ENCODE results near the gene LAMTOR2. TPM values are rescaled to one million over a fixed set of nuclear protein-coding genes. Genes with fewer than 3 reads are reported as not detected.

Gene LAMTOR2
- total RNA-seq, 2 donors from 2014 or later, result 48.9 to 54.4 TPM

DNA sequence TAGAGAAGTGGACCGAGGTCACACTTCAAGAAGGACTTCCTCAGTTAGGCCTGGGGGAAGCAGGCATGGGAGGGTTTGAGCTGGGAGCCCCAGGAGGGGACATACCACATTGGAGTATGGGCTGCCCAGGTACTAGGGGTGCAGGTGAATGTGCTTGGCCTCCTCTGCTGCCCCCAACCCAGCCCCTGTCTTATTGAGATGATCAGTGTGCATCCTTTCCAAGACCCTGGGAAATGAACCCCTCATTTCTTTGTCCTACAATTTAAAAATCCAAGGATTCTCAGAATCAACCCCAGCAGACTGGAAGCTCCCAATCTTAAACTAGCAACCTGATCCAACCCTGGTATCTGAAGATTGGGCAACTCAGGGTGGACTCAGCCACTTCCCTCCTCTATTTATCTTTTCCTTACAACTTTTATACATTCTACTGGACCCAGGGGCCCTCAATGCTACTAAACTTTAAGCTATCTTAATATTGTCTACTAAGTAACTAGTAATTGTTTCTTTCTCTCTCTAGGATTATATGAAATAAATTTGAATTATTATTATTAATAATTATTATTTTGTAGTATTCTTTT lies 18.6 kb downstream of the LAMTOR2 start:
- ATAC-seq, result no peak
- intact Hi-C loops (cut with DNase I), result no loop called here
- no peak for DNase-seq

DNA sequence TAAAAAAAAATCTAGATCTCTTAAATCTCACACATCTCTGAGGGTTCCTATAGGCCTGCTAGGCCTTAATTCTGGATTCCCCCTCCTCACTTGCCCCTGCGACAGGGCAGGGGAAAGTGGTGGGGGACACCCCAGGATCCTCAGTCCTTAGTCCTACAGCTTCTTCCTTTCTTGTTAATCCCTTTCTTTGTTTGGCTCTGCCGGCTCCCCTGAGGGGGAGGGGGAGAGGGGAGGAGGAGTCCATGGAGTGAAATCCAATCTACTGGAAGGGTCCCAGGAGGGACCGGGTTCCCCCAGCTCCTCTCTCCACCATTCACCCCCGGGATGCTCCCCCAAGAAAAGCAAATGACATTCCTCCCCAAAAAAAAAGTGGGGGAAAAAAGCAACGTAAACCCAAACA lies 19.2 kb downstream of the LAMTOR2 start:
- ATAC-seq (no peak), DNase-seq (no peak)
- intact Hi-C loops (cut with DNase I), result no loop called here

DNA sequence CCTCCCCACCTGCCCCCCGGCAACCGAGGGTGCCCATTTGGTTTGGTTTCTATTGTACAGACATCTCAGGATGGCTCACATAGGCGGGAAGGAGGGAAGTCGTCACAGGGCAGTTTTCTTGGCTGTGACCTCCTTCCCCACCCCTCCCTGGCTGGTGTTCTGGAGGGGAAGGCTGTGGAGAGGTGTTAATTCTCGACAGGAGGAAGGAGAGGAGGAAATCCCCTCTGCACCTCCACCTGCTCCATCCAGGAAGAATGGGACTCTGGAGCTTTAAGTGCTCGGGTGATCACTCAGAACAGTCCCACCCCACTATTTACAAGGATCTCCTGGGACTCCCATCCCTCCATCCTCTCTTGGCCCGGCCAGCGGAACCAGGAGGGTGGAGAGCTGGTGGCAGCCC lies 20.1 kb downstream of the LAMTOR2 start:
- intact Hi-C loops (cut with DNase I), result no loop called here
- DNase-seq, result no peak

DNA sequence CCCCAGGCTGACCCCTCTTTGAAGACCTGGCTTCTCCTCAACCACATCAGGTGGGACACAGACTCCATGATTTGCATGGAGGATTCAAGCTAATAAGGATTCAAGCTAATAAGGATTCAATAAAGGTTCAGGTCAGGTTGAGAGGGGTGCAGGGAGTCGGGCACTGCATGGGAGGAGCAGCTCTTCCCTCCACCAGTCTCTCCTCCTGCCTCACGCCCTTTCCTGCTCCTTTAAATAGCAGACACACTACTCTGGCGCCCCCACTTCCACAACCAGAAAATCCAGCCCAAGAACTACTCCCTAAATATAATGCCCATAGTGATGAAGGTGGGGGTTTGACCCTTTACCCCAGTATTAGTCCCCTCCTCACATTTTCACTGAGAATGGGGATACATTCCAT lies 20.6 kb downstream of the LAMTOR2 start:
- no peak for ATAC-seq
- intact Hi-C loops (cut with DNase I), result no loop called here
- no peak for DNase-seq

More for the DNA sequence above, 20.1 kb downstream of the LAMTOR2 start:
- no peak for ATAC-seq

GRCh38 chr1:156075775-156076204 lies 21.2 kb downstream of the LAMTOR2 start:
- no peak for ATAC-seq
- DNase-seq, result no peak
- intact Hi-C loops (cut with DNase I), result no loop called here

DNA sequence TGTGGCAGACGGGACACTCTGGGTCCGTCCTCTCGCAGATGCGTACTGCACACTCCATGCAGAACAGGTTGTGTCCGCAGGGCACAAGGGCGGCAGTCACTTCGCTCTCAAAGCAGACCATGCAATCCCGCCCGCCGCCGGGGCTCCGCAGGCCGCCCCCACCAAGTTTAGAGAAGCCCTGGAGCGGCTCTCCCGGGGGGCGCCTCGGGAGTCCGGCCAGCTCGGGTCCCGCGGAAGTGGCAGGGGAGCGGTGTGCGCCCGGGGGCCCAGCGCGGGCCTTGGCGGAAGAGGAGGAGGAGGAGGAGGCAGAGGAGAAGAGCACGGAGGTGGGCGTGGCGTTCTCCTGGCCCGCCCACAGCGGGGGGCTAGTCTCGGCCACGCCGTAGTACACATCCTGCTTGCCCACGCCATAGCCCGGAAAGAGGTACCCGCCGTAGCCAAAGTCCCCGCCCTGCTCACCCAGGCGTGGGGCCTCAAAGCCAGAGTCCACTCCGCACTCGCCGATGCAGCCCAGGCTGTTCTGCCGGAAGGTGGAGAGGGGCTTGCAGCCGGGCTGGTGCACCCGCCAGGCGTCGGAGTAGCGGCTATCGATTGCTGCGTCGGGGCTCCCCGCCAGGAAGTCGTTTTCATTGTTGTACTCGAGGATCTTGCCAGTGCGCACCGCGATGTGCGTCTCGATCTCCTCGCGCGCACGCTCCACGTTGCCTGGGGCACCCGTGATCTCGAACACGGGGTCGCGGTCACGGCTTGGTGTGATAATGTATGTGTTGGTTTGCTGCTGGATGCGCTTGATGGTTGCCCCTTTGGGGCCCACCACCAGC lies 22.2 kb downstream of the LAMTOR2 start:
- ATAC-seq, result peak; percentile 70 to 78
- peak; percentile 79 for DNase-seq
- intact Hi-C loops (cut with DNase I), result no loop called here

DNA sequence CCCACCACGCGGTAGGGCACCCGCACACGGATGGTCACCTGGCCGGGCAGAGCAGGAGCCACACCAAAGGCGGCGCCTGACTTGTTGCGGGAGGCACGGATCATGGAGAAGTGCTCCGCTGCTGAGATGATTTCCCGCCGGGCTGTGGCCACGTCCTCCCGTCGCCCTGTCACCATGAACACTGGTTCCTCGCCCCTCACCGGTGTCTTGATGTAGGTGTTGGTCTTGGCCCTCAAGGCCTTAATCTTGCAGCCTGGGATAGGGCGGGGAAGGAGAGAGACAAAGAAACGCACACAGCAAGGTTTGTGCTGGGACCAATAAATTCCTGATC lies 22.8 kb downstream of the LAMTOR2 start:
- no peak for ATAC-seq
- no peak for DNase-seq
- intact Hi-C loops (cut with DNase I), result no loop called here

GRCh38 chr1:156078728-156079127 lies 24.1 kb downstream of the LAMTOR2 start:
- DNase-seq (no peak), ATAC-seq (no peak)
- intact Hi-C loops (cut with DNase I), result no loop called here

- ATAC-seq (no peak), DNase-seq (no peak)
- intact Hi-C loops (cut with DNase I), result no loop called here
Measured at GRCh38 chr1:156079762-156080161, 25.2 kb downstream of the LAMTOR2 start.

- intact Hi-C loops (cut with DNase I), result no loop called here
- DNase-seq (no peak), ATAC-seq (no peak)
Measured at GRCh38 chr1:156080241-156080862, 25.8 kb downstream of the LAMTOR2 start.

- no peak for ATAC-seq
- intact Hi-C loops (cut with DNase I), result no loop called here
- DNase-seq, result no peak
Measured at GRCh38 chr1:156080863-156081179, 26.2 kb downstream of the LAMTOR2 start.

- intact Hi-C loops (cut with DNase I), result no loop called here
- no peak for ATAC-seq
- DNase-seq, result peak; percentile 24
Measured at GRCh38 chr1:156081180-156081916, 26.8 kb downstream of the LAMTOR2 start.

DNA sequence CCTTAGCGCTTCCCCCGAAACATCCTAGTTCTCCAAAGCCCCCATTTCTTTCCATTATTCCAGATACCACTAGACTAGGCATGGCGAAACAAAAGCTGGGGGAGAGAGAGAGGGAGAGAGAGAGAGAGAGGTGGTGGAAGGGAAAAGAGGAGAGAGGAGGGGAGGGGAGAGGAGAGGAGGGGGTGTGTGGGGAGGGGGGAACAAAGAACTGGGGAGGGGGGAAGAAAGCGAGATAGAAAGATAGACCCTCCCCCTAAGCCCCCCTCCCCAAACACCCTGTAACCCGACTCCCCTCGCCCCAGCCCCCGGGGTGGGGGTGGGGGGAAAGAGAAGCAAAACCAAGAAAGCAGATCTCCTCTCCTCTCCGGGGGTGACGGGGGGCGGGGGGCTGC lies 27.3 kb downstream of the LAMTOR2 start:
- ATAC-seq (peak in 1 of 2 donors; percentile 1), DNase-seq (no peak)
- intact Hi-C loops (cut with DNase I), result no loop called here

DNA sequence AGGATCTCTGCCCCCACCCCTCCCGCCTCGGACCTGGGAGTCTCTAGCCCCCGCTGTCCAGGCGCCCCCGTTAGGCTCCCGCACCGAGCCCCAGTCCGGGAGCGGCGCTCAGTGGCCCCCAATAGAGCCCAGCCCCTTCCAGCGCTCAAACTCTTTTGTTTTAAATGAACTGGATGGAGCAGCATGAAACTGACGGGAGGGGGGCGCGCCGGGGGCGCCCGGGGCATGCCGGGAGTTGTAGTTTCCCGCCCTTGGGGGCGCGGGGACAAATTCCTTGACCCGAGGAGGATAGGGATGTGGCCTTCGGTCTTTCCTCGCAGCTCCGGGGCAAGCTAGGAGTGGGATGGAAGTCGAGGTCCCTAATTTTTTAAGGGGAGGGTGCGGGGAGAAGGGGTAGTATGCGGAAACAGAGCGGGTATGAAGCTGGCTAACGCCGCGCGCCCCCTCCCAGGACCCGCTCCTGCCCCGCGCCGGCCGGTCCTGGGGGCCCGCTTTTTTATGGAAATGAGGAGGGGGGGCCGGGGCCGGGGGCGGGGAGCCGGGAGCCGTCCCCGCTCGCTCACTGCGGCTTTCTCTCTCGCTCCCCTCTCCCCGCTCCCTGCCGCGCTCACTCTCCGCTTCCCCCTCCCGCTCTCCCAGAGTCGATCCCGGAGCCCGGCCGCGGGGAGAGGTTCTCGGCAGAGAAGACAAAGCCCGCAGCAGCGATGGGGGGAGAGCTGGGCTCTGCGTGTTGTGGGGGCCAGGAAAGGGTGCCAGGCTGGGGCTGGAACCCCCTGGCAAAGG lies 27.9 kb downstream of the LAMTOR2 start, which contains the start of gene MEX3A:
MEX3A (minus strand) TSS at position 157 of the 783 bp plus-strand sequence. CDS start 467 bp downstream, outside the sequence.
- ATAC-seq (peak; percentile 88 to 91), DNase-seq (peak; percentile 80)
- intact Hi-C loops (cut with DNase I), result no loop called here

DNA sequence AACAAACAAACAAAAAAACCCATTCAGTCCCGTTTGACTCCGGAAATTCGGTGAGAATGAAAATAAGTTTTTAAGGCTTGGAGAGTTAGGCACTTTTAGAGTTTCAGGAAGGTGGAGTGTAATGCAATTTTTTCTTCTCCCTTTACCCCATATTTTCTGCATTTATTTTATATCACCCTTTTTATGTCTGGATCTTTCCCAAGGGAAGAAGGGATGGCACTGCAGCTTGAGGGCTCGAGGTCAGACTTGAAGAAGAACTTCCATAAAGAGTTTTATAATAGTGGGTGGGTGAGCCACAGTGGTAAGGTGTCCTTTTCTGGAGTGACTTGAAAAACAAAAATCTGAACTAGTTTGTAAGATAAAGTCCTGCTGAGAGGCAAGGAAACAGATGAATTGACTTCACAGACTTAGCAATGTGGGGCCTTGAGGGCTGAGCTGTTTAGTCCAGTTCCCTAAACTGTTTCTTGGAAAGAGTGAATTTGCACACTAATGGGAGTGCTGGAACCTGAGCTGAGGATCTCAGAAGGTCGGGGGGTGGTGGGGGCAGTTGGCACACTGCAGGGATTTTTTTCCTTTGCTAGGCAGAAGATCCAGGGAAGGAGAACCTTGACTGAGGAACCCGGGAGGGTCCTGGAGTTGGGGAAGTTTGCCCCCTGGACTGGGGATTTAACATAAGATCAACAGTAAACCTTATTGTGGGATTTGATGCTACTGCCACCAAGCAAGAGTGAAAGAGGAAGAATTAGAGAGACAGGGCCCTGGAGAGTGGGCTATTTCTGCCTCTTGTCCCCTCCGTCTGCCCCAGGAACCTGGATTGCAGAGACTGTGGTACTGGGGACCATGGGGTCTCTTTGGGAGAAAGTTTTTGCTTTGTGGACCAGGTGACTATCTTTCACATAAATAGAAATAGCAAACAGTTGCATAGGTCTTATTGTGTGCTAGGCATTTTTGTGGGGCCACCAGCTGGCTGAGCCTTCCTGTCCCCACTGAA lies 29.5 kb downstream of the LAMTOR2 start:
- intact Hi-C loops (cut with DNase I), result no loop called here
- no peak for ATAC-seq
- no peak for DNase-seq

- intact Hi-C loops (cut with DNase I), result no loop called here
- ATAC-seq (no peak), DNase-seq (no peak)
Measured at GRCh38 chr1:156086256-156086662, 31.7 kb downstream of the LAMTOR2 start.

DNA sequence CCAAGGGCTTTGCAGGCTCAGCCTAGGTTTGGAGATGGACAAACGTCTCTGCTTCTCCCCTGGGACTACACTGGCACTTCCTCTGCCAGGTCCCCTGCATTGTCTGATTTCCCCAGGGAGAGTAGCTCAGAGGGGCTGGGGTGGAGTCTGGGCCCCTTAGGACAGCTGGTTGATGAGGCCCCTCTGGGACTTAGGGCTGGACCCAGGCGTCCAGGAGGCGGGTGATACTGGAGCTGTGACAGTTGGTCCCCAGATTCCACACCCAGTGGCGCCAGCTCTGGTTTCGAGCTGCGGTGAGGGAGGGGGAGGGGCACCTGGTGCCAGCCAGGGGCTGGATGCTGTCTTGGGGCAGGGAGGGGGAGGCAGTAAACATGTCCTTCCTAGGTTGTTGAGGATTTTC lies 35.1 kb downstream of the LAMTOR2 start:
- ATAC-seq (no peak), DNase-seq (no peak)
- intact Hi-C loops (cut with DNase I), result loop anchor here (1.0 to 5.0 kb wide), 2 partner anchors 136 to 138 kb away; no protein-coding TSS in a partner anchor
